Testis (tissue), 3 donors: ENCODE measurements around the gene POLK. TPM values are rescaled to one million over a fixed set of nuclear protein-coding genes. Genes with fewer than 3 reads are reported as not detected.

Experiments used
- DNase-seq: peaks from one replicate; pipeline ENCODE4 v3.0.0-alpha.2; 2019
- H3K27ac ChIP-seq, 2 donors: fragments of 200-600 bp; sonication (generic); one replicate each; pipeline ENCODE4 v1.5.1; 2019
- H3K27me3 ChIP-seq: fragments of 200-600 bp; sonication (generic); one replicate; pipeline ENCODE4 v1.5.1; 2019
- H3K36me3 ChIP-seq: fragments of 200-600 bp; sonication (generic); one replicate; pipeline ENCODE4 v1.5.1; 2017; ENCODE audit warnings: low read depth; ENCODE audit errors: missing control alignments
- H3K4me1 ChIP-seq: fragments of 200-600 bp; sonication (generic); one replicate; pipeline ENCODE4 v1.5.1; 2019
- H3K4me3 ChIP-seq, 2 donors: fragments of 200-600 bp; sonication (generic); one replicate each; pipeline ENCODE4 v1.5.1; 2017 to 2019
- H3K9me3 ChIP-seq: fragments of 200-600 bp; sonication (generic); one replicate; pipeline ENCODE4 v1.5.1; 2017
- POLR2A ChIP-seq: fragments of 450-650 bp; IDR thresholded peaks from one replicate; pipeline ENCODE4 v1.6.1; 2017; ENCODE audit warnings: antibody characterized with exemption, mild to moderate bottlenecking, moderate library complexity
- WGBS, 2 donors: methylation state at CpG; one replicate each; pipeline ENCODE4 v1.1.5; 2018; 5-methylcytosine and 5-hydroxymethylcytosine counted together
- intact Hi-C: fragments of 100-400 bp; cut with DNase I; formaldehyde crosslinking; loops from one replicate; pipeline ENCODE4 v1.15.1; 2023; ENCODE audit warnings: low total_unique reads
- polyA plus RNA-seq: library from polyadenylated mRNA; stranded (reverse); fragments of 350-450 nt; fragmentation: Illumina TruSeq; extraction: RNeasy Lipid Tissue Mini Kit (QIAGEN cat#74804); gene quantifications from one replicate; pipeline ENCODE4 v1.2.3, GENCODE V29; 2014; ENCODE audit warnings: low read depth, low replicate concordance; ENCODE audit not compliant: insufficient read depth
- total RNA-seq, 2 donors: library from RNA; depleted of rRNA; stranded (reverse); fragments of >200 nt; gene quantifications; one replicate each; pipeline ENCODE4 v1.2.3, GENCODE V29; 2016
- TF ChIP-seq, protein P1 (sequence below), 3 experiments: fragments of 450-650 bp in 2 of 3; fragments of 200-600 bp in 1 of 3; sonication (generic) in 1 of 3; IDR thresholded peaks; one replicate each; pipeline ENCODE4 v1.5.1; 2016 to 2019; ENCODE audit warnings: antibody characterized with exemption in 3 of 3, mild to moderate bottlenecking in 2 of 3, moderate library complexity in 1 of 3

The POLK gene
- total and polyA plus RNA-seq, 3 donors from 2014 or later, result 23.3 to 56.7 (median 41.0) TPM

DNA sequence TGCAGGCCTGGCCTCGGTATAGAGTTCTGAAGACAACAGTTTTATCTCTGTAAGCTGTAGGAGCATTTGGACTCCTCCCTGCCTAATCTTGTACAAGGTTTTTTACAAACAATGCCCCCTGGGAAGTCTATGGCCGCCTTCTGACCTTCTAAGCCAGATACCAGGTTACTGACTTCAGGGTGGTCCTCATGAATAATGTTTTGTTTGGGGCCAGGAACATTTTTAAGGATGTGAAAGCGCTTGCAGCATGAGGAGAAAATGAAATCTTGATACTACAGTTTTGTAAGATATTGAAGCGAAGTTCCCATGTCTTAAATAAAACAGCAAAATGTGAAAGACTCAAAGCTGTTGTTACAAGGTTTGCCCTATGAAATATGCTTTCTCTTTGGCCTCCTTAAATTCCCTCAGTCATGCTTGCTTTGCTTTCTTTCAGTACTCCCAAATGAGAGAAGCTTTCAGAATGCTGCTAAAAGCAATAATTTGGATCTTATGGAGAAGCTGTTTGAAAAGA is 104.7 kb downstream of the POLK start:
- H3K4me3 ChIP-seq, result no peak overlapping the region
- no peaks in the 10 kb centered on the region for H3K27me3 ChIP-seq
- 36 to 45% methylated on average over 4 of the region's 4 CpGs for WGBS, 2 donors
- peaks cover 15% of the 10 kb centered on the region for H3K4me1 ChIP-seq
- intact Hi-C loops, result no loop called here
- DNase-seq, result peak; percentile 19
- TF ChIP-seq POLR2A, result no peak
- TF ChIP-seq, protein P1, sequence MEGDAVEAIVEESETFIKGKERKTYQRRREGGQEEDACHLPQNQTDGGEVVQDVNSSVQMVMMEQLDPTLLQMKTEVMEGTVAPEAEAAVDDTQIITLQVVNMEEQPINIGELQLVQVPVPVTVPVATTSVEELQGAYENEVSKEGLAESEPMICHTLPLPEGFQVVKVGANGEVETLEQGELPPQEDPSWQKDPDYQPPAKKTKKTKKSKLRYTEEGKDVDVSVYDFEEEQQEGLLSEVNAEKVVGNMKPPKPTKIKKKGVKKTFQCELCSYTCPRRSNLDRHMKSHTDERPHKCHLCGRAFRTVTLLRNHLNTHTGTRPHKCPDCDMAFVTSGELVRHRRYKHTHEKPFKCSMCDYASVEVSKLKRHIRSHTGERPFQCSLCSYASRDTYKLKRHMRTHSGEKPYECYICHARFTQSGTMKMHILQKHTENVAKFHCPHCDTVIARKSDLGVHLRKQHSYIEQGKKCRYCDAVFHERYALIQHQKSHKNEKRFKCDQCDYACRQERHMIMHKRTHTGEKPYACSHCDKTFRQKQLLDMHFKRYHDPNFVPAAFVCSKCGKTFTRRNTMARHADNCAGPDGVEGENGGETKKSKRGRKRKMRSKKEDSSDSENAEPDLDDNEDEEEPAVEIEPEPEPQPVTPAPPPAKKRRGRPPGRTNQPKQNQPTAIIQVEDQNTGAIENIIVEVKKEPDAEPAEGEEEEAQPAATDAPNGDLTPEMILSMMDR (IDR thresholded peaks at IDR 0.05), result no peak
- no peaks in the 10 kb centered on the region for H3K9me3 ChIP-seq
- H3K36me3 ChIP-seq, result no peaks in the 10 kb centered on the region
- H3K27ac ChIP-seq, result peak overlapping the region in 1 of 2 donors; percentile 66

DNA sequence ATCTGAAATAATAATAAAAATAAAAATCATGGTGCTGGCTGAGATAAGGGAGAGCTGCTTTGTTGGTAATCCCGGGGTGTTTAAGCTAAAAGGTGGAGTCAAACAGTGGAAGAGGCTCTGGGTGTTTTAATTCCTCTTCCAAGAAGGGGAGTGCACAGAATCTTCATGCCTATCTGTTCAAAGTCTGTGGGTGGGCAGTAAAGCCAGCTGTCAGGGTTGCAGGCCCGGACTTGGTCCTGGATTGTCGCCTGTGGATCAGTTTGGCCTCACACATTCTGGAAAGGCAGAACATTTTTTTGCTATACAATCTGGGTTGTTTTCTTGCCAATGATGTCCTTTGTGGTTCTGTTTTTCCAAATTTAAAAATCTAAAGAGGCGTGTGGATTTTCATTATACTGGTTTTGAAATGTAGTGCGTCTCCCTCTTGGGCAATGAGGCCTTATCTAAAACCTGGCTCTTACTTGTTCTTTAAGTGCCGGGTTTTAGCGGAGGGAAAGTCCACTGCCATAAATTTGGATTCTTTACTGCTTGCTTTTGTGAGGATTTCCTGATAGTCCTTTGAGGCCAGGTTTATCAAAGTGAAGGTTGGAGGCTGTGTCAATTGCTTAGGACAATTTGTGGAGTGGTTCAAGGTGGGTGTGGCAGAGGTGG is 105.4 kb downstream of the POLK start:
- intact Hi-C loops, result no loop called here
- no peak for DNase-seq

DNA sequence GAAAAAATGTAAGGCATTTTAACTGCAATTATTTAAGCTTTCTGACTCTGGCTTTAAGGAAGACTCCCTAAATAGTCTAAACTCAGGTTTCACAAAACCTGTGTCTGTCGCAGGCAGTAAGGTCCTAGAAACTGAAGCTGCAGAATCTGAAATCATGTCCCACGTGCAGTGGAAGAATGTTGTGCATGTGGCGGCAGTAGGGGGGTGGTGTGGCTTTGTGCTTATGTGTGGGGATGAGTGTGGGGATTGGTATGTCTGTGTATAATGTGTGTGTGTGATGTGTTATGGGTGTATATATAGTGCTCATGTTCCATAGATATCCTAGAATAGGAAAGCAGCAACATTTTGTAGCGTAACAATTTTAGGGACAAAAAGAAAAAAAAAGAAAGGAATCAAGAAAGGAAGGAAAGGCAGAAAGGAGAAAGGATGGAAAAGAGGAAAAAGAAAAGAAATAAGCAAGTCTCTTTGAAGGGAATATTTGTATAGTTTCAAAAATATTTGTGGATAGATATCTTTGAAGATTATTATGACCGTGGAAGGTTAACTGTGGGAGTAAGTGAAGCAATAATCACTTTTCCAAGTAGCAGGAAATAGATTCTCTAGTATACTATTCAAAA is 106.2 kb downstream of the POLK start:
- H3K9me3 ChIP-seq, result no peaks in the 10 kb centered on the region
- H3K4me1 ChIP-seq, result peaks cover 15% of the 10 kb centered on the region
- DNase-seq, result no peak
- peak overlapping the region in 1 of 2 donors; percentile 66 for H3K27ac ChIP-seq
- no peak for TF ChIP-seq POLR2A
- TF ChIP-seq, protein P1 (IDR thresholded peaks at IDR 0.05), result no peak
- 63 to 73% methylated on average over 5 of the region's 5 CpGs for WGBS, 2 donors
- no peak overlapping the region for H3K4me3 ChIP-seq
- no peaks in the 10 kb centered on the region for H3K36me3 ChIP-seq
- intact Hi-C loops, result no loop called here
- H3K27me3 ChIP-seq, result no peaks in the 10 kb centered on the region

More for the DNA sequence above, 105.4 kb downstream of the POLK start:
- Histone ChIP-seq H3K36me3 (no peaks in the 10 kb centered on the region), H3K4me3 (no peak overlapping the region), H3K9me3 (no peaks in the 10 kb centered on the region), H3K27me3 (no peaks in the 10 kb centered on the region), H3K27ac (peak overlapping the region in 1 of 2 donors; percentile 66), H3K4me1 (peaks cover 15% of the 10 kb centered on the region)
- WGBS, 2 donors, result 38 to 50% methylated on average over 7 of the region's 7 CpGs
- no peak for TF ChIP-seq POLR2A
- TF ChIP-seq, protein P1 (IDR thresholded peaks at IDR 0.05), result no peak

DNA sequence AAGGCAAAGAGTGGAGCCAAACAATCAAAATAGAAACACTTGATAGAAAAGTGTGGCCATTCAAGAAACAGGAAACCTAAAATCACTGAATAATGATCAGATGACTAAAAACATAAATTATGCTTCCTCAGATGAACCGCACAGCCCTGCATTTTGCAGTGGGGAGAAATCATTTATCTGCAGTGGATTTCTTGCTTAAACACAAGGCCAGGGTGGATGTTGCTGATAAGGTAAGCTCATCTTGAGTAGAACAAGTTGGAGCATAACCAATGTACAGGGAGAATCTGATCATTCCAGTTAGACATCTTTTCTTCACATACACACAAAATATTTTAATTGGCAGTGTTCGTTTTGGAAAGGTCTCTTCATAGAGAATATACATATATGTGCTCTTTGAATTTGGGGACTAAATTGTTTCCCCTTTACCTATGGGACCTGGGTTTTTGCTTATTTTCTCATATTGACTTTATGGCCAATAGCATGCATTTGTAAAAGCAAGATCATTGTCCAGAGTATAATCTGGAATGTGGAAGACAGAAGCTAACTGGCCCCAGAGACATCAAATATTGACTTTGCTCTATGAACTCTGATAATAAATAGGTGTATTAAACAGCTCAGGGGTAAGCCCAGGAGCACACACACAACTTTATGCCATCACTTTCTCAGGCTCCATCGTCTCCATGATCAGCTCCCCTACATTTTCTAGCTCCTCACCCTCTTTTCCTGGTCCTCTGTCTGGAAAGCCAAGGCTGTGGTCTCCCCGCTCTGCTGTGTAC is 108.7 kb downstream of the POLK start:
- no peak for DNase-seq
- WGBS, 2 donors, result 70 to 76% methylated on average over 4 of the region's 4 CpGs

More for the DNA sequence above, 108.7 kb downstream of the POLK start:
- Histone ChIP-seq H3K4me3 (no peak overlapping the region), H3K27me3 (no peaks in the 10 kb centered on the region), H3K27ac (no peak overlapping the region), H3K36me3 (no peaks in the 10 kb centered on the region), H3K9me3 (no peaks in the 10 kb centered on the region), H3K4me1 (peaks cover 15% of the 10 kb centered on the region)
- intact Hi-C loops, result no loop called here
- TF ChIP-seq, protein P1 (IDR thresholded peaks at IDR 0.05), result no peak
- no peak for TF ChIP-seq POLR2A
